Measurements from ENCODE around the gene C2CD4C. TPM values are rescaled to one million over a fixed set of nuclear protein-coding genes. Genes with fewer than 3 reads are reported as not detected.
A peak's percentile ranks its signal among the peaks of the same experiment; 100 is the strongest.
"Not testable (repeated sequence)": the region's sequence is repeated elsewhere in the genome, so short reads cannot be mapped to it uniquely, and the experiment has no call there.

The C2CD4C gene
- total and polyA plus RNA-seq, 2 donors from 2014 or later, result 0.99 to 1.9 TPM

DNA sequence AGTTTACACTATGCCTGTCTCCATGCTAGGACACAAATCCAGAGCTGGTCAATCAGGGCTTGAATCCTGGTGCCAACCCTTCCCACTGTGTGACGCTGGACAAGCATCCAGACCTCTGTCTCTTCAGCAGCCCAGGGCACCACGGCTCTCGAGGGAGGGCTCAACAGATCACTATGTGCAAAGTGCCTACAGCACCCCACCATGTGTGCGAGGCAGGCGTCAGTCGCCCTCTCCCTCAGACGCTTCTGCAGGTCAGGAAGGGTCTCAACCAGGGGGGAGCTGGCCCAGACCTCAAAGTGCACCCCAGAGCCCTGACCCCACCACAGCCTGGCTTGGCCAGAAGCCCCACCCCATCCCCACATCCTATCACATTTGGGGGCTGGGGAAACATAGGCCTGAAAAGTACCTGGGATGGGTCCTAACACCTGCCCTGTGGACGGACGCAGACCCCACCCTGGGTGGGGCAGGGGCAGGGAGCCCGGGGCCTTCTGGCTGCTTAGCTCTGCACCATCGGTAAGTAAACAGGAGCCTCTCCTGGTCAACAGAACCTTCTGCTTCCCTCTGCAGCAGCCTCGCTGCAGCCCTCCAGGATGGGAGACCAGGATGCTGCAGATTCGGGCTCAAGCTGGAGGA is 2.9 kb upstream of the C2CD4C start:
- no peak overlapping the region for H3K27ac ChIP-seq (ENCODE audit: low read depth in 2 of 2, low read length in 2 of 2)
- H3K4me1 ChIP-seq (ENCODE audit: control insufficient read depth in 2 of 3, insufficient read depth in 2 of 3, low read depth in 1 of 3, low read length in 3 of 3), result peaks cover 0 to 3% (median 0%) of the 10 kb centered on the region in 3 donors
- H3K4me3 ChIP-seq (ENCODE audit: low read length in 3 of 3), result no peak overlapping the region

DNA sequence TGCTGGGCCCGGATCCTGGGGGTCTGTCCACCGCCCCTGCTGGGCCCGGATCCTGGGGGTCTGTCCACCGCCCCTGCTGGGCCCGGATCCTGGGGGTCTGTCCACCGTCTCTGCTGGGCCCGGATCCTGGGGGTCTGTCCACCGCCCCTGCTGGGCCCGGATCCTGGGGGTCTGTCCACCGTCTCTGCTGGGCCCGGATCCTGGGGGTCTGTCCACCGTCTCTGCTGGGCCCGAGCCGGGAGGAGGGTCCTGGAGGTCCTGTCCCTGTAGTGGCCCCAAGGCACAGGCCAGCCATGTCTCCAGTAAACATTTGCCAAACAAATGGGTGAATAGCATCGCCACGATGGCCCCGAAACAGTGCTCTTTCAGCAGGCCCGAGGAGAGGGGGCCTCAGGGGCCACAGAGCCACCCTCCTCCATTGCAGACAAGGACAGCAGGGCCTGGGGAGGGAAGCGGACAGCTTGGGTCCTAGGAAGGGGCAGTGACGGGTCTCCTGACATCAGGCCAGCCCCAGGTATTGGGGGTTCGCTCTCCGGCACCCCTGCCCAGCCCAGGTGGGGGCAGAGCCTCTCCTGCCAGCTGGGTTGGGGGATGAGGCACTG is 2.3 kb upstream of the C2CD4C start:
- DNase-seq, result peak in 1 of 5 donors; percentile 64
- H3K4me3 ChIP-seq (ENCODE audit: low read length in 3 of 3); intact Hi-C loops (cut with DNase I); H3K27me3 ChIP-seq (ENCODE audit: control insufficient read depth, insufficient read depth, low read length); H3K9me3 ChIP-seq (ENCODE audit: control insufficient read depth in 2 of 3, insufficient read depth in 1 of 3, low read length in 3 of 3); FAIRE-seq; H3K9ac ChIP-seq (ENCODE audit: low read length in 3 of 3); H3K36me3 ChIP-seq (ENCODE audit: control insufficient read depth in 2 of 3, insufficient read depth in 3 of 3, low read length in 3 of 3); H3K27ac ChIP-seq (ENCODE audit: low read depth in 2 of 2, low read length in 2 of 2); H3K4me1 ChIP-seq (ENCODE audit: control insufficient read depth in 2 of 3, insufficient read depth in 2 of 3, low read depth in 1 of 3, low read length in 3 of 3): not testable (repeated sequence)

More for the DNA sequence above, 2.9 kb upstream of the C2CD4C start:
- Histone ChIP-seq H3K9me3 (ENCODE audit: control insufficient read depth in 2 of 3, insufficient read depth in 1 of 3, low read length in 3 of 3) (no peaks in the 10 kb centered on the region), H3K9ac (ENCODE audit: low read length in 3 of 3) (no peak overlapping the region), H3K36me3 (ENCODE audit: control insufficient read depth in 2 of 3, insufficient read depth in 3 of 3, low read length in 3 of 3) (no peaks in the 10 kb centered on the region), H3K27me3 (ENCODE audit: control insufficient read depth, insufficient read depth, low read length) (no peaks in the 10 kb centered on the region)
- DNase-seq, result no peak
- FAIRE-seq, result no peak
- intact Hi-C loops (cut with DNase I), result no loop called here
- TF ChIP-seq, protein P1, sequence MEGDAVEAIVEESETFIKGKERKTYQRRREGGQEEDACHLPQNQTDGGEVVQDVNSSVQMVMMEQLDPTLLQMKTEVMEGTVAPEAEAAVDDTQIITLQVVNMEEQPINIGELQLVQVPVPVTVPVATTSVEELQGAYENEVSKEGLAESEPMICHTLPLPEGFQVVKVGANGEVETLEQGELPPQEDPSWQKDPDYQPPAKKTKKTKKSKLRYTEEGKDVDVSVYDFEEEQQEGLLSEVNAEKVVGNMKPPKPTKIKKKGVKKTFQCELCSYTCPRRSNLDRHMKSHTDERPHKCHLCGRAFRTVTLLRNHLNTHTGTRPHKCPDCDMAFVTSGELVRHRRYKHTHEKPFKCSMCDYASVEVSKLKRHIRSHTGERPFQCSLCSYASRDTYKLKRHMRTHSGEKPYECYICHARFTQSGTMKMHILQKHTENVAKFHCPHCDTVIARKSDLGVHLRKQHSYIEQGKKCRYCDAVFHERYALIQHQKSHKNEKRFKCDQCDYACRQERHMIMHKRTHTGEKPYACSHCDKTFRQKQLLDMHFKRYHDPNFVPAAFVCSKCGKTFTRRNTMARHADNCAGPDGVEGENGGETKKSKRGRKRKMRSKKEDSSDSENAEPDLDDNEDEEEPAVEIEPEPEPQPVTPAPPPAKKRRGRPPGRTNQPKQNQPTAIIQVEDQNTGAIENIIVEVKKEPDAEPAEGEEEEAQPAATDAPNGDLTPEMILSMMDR (IDR thresholded peaks at IDR 0.05; ENCODE audit: borderline replicate concordance, extremely low read depth, insufficient read depth), result no peak

DNA sequence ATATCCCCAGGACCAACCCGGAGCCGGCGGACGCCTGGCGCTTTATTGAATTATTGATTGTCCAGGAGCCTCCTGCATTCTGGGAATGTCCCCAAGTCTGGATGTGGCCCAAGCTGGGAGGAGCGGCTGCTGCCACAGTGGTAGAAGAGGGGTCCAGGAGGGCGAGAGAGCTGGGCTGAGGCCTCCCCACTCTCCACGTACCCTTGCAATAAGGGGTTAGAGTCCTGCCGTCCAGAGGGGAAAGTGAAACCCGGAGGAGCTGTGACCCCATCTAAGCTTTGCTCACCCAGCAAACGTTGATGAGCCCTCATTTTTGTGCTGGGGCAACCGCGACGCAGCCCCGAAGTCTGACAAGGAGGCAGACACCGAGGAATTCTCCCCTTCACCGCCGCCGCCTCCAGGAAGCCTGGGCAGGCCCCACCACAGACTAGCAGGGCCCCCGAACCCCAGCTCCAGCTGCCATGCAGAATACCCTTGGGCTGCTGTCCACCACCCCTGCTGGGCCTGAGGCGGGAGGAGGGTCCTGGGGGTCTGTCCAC is 1.4 kb upstream of the C2CD4C start:
- FAIRE-seq (no peak), DNase-seq (no peak)
- Histone ChIP-seq H3K9ac (ENCODE audit: low read length in 3 of 3) (no peak overlapping the region), H3K9me3 (ENCODE audit: control insufficient read depth in 2 of 3, insufficient read depth in 1 of 3, low read length in 3 of 3) (no peaks in the 10 kb centered on the region), H3K4me1 (ENCODE audit: control insufficient read depth in 2 of 3, insufficient read depth in 2 of 3, low read depth in 1 of 3, low read length in 3 of 3) (peaks cover 0 to 3% (median 0%) of the 10 kb centered on the region in 3 donors), H3K27me3 (ENCODE audit: control insufficient read depth, insufficient read depth, low read length) (no peaks in the 10 kb centered on the region), H3K36me3 (ENCODE audit: control insufficient read depth in 2 of 3, insufficient read depth in 3 of 3, low read length in 3 of 3) (no peaks in the 10 kb centered on the region), H3K27ac (ENCODE audit: low read depth in 2 of 2, low read length in 2 of 2) (no peak overlapping the region), H3K4me3 (ENCODE audit: low read length in 3 of 3) (no peak overlapping the region)
- intact Hi-C loops (cut with DNase I), result no loop called here
- TF ChIP-seq, protein P1 (IDR thresholded peaks at IDR 0.05; ENCODE audit: borderline replicate concordance, extremely low read depth, insufficient read depth), result no peak

DNA sequence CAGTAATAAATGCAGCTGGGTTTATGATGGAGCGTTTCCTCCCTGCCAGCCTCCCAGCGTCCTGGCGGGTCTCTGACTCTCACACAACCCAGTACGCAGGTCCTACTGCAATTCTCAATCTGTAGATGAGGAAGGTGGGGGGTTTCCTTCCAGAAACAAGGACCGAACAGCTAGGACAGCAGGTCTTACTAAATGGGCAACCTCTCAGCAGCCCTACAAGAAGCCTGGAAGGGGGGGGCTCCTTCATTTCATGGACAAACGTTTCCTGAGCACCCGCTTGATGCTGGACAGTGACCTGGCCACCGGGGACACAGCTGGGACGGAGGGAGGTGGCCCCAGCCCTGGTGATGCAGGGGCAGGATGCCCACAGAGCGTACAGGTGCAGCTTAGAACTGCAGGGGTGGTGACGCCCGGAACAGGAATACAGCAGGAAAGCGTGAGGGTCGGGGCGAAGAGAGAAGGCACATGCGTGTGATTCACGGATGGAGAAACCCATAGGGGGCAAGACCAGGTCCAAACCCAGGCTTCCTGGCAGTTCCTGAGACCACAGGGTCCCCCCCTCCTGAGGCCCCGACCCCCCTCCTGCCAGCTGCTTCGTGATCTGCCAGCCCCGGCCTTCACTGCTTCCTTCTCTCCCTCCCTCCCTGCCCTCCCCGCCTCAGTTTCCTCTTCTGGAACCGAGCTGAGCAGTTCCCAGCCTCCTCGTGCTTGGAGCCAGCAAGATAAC is 732 bp upstream of the C2CD4C start:
- DNase-seq (peak in 2 of 5 donors; percentile 21 to 70), FAIRE-seq (no peak)
- TF ChIP-seq, protein P1 (IDR thresholded peaks at IDR 0.05; ENCODE audit: borderline replicate concordance, extremely low read depth, insufficient read depth), result no peak
- intact Hi-C loops (cut with DNase I), result no loop called here
- peaks cover 0 to 3% (median 0%) of the 10 kb centered on the region in 3 donors for H3K4me1 ChIP-seq (ENCODE audit: control insufficient read depth in 2 of 3, insufficient read depth in 2 of 3, low read depth in 1 of 3, low read length in 3 of 3)
- no peak overlapping the region for H3K9ac ChIP-seq (ENCODE audit: low read length in 3 of 3)
- peak overlapping the region in 1 of 3 donors; percentile 39 for H3K4me3 ChIP-seq (ENCODE audit: low read length in 3 of 3)
- no peaks in the 10 kb centered on the region for H3K9me3 ChIP-seq (ENCODE audit: control insufficient read depth in 2 of 3, insufficient read depth in 1 of 3, low read length in 3 of 3)
- no peaks in the 10 kb centered on the region for H3K36me3 ChIP-seq (ENCODE audit: control insufficient read depth in 2 of 3, insufficient read depth in 3 of 3, low read length in 3 of 3)
- H3K27ac ChIP-seq (ENCODE audit: low read depth in 2 of 2, low read length in 2 of 2), result no peak overlapping the region
- H3K27me3 ChIP-seq (ENCODE audit: control insufficient read depth, insufficient read depth, low read length), result no peaks in the 10 kb centered on the region

Measured in kidney (tissue), 14 donors.